ENCODE data around the gene RIN3. TPM values are rescaled to one million over a fixed set of nuclear protein-coding genes. Genes with fewer than 3 reads are reported as not detected.

Gene RIN3
- total RNA-seq, 2 donors from 2014 or later, result 6.6 to 11.8 TPM

DNA sequence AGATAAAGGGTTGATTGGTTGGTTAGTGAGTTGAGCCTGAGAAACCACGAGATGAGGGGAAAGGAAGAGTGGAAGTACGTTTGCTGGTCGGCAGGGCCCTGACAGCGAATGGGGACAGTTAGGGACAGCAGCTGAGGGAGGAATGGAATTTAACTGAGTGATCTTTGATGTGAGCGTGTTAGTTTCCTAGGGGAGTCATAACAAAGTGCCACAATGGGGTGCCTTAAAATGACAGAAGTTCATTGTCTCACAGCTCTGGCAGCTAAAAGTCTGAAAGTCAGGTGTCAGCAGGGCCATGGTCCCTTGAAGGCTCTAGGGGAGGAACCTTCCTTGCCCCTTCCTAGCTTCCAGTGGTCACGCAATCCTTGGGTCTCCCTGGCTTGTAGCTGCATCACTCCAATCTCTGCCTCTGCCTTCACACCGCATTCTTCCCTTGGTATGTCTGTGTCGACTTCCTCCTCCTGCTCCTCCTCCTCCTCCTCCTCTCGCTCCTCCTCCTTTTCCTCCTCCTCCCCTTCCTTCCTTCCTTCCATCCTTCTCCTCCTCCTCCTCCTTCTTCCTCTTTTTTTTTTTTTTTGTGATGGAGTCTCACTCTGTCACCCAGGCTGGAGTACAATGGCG, 26.0 kb upstream of the RIN3 start:
- H3K4me1 ChIP-seq, result peaks cover 0 to 31% of the 10 kb centered on the region in 2 donors
- H3K9me3 ChIP-seq, result no peaks in the 10 kb centered on the region
- H3K27ac ChIP-seq, result peak overlapping the region in 1 of 2 donors; percentile 21
- peak; percentile 52 for DNase-seq (ENCODE audit: low spot score)
- no peak overlapping the region for H3K4me3 ChIP-seq
- TF ChIP-seq, protein P1, sequence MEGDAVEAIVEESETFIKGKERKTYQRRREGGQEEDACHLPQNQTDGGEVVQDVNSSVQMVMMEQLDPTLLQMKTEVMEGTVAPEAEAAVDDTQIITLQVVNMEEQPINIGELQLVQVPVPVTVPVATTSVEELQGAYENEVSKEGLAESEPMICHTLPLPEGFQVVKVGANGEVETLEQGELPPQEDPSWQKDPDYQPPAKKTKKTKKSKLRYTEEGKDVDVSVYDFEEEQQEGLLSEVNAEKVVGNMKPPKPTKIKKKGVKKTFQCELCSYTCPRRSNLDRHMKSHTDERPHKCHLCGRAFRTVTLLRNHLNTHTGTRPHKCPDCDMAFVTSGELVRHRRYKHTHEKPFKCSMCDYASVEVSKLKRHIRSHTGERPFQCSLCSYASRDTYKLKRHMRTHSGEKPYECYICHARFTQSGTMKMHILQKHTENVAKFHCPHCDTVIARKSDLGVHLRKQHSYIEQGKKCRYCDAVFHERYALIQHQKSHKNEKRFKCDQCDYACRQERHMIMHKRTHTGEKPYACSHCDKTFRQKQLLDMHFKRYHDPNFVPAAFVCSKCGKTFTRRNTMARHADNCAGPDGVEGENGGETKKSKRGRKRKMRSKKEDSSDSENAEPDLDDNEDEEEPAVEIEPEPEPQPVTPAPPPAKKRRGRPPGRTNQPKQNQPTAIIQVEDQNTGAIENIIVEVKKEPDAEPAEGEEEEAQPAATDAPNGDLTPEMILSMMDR (IDR thresholded peaks at IDR 0.05), result no peak
- no peaks in the 10 kb centered on the region for H3K36me3 ChIP-seq
- H3K27me3 ChIP-seq, result no peaks in the 10 kb centered on the region

DNA sequence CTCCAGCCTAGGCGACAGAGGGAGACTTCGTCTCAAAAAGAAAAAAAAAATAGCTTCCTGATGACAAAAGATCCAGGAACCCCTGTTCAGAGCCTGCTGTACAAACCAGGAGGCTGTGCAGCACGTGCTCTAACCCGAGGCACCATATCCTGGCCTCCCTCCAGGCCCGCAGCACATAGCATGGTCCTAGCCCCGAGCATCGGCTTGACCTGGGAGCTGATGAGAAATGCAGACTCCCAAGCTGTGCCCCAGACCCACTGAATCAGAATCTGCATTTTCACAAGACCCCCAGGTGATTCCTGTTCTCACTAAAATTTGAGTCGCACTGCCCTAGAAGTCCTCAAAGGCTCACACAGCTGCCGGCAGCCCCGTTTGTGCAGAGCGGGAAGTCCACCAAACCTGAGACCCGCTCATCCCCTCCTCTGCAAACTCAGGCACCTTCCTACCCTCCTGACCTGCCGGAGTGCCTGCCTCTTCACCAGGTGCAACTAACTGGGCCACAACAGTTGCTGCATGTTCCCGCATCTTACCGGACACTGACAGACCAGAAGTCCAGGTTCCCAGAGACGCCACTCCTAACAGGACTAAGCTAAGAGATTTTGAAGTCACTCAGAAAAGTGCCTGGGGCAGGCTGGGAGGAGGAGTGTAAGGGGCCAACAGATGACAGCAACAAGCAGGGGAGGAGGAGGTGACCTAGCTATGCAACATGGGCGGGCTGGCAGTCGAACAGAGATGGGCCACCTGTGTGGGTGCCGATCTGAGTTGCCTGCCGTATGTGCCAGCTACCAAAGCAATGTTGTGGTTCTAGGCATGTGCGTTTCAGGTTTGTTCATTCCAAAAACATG, 24.0 kb upstream of the RIN3 start:
- Histone ChIP-seq H3K9me3 (no peaks in the 10 kb centered on the region), H3K4me1 (peaks cover 0 to 31% of the 10 kb centered on the region in 2 donors), H3K36me3 (no peaks in the 10 kb centered on the region), H3K27ac (no peak overlapping the region), H3K4me3 (no peak overlapping the region), H3K27me3 (no peaks in the 10 kb centered on the region)
- DNase-seq (ENCODE audit: low spot score), result peak; percentile 54
- TF ChIP-seq, protein P1 (IDR thresholded peaks at IDR 0.05), result no peak

DNA sequence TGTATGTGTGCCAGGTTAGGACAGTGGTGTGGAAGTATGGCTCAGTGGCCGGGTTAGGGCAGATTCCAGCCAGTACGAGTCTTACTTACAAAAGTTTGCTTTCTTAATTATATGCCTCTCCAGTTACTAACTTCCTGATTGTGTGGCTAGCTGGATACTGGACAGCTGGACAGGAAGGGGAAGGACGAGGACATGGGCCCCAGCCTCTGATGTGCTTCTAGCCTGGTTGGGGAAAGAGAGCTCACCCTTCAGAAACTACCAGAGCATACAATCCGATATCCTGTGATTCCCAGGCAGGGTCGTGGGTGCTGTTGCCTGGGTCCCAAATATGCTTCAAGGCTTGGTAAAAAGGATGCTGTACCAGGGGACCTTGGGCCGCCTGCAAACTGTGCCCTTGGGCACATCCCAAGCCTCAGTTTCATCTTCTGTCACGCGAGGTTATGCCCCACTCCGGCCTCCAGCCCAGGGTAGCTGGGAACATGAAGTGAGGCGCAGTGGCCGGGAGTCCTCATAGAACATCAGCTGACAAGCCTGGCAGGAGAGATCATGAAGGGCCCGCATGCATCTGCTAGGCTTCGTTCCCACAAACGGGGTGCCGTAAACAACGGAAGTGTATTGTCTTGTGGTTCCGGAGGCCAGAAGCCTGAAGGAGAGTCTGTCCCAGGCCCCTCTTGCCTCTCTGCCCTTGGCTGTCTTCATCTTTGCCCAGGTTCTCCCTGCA, 23.2 kb upstream of the RIN3 start:
- H3K9me3 ChIP-seq, result no peaks in the 10 kb centered on the region
- TF ChIP-seq, protein P1 (IDR thresholded peaks at IDR 0.05), result no peak
- H3K27me3 ChIP-seq, result no peaks in the 10 kb centered on the region
- no peak overlapping the region for H3K27ac ChIP-seq
- peaks cover 0 to 32% of the 10 kb centered on the region in 2 donors for H3K4me1 ChIP-seq
- H3K36me3 ChIP-seq, result no peaks in the 10 kb centered on the region
- DNase-seq (ENCODE audit: low spot score), result peak; percentile 56
- no peak overlapping the region for H3K4me3 ChIP-seq

DNA sequence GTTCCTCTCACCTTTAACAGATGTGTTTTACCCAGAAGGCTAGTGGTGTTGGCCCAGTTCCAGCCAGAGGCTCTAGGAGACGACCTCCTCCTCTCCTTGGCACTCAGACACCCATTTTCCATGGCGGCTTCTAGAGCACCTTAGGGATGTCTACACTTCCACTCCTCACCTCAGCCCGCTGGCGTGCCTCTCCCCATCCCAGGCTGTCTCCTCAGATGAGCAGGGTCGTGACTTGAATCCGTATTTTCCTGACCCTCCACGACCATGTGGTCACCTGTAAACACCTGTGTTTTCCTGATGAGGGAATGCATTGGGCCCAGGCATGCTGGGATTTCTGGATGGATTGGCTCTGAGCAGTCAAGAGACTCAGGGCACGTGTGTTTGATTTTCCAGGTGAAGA, 21.8 kb upstream of the RIN3 start:
- no peaks in the 10 kb centered on the region for H3K27me3 ChIP-seq
- H3K4me3 ChIP-seq, result no peak overlapping the region
- TF ChIP-seq, protein P1 (IDR thresholded peaks at IDR 0.05), result no peak
- H3K36me3 ChIP-seq, result no peaks in the 10 kb centered on the region
- peak overlapping the region in 1 of 2 donors; percentile 46 for H3K27ac ChIP-seq
- no peaks in the 10 kb centered on the region for H3K9me3 ChIP-seq
- DNase-seq (ENCODE audit: low spot score), result no peak
- H3K4me1 ChIP-seq, result peaks cover 0 to 34% of the 10 kb centered on the region in 2 donors

DNA sequence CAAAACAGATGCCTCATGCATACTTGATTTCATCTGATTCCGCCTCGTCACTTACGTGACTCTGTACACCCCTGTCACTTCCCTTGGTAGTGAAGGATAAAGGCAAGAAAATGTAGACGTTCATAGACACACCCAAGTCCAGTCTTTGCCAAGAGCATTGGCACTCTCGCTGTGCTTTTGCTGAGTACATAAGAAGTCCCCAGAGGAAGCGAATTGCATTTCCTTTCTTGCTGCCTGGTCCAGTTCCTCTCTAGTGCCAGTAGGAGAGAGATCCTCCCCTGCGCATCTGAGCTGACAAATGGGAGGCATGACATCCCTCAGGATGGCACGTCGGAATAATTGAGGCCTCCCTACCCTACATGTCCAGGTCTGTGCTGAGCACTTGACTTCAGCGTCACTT, 21.3 kb upstream of the RIN3 start:
- H3K4me3 ChIP-seq, result no peak overlapping the region
- H3K4me1 ChIP-seq, result peaks cover 0 to 34% of the 10 kb centered on the region in 2 donors

More for the DNA sequence above, 21.3 kb upstream of the RIN3 start:
- Histone ChIP-seq H3K36me3 (no peaks in the 10 kb centered on the region), H3K27ac (peak overlapping the region in 1 of 2 donors; percentile 46), H3K9me3 (no peaks in the 10 kb centered on the region), H3K27me3 (no peaks in the 10 kb centered on the region)
- DNase-seq (ENCODE audit: low spot score), result peak; percentile 68
- TF ChIP-seq, protein P1 (IDR thresholded peaks at IDR 0.05), result no peak
